ENCODE results near the gene PI4K2B.
"Not testable (repeated sequence)": the region's sequence is repeated elsewhere in the genome, so short reads cannot be mapped to it uniquely, and the experiment has no call there.

- TF ChIP-seq POLR2A, CTCF, POLR2AphosphoS5 (IDR thresholded peaks at IDR 0.05): not testable (repeated sequence)
Observed at GRCh38 chr4:25328463-25328862, 94.6 kb downstream of the PI4K2B start.

Data from transverse colon (tissue), 4 donors.